H9 (cell line): ENCODE data around the gene COL4A2. TPM values are rescaled to one million over a fixed set of nuclear protein-coding genes. Genes with fewer than 3 reads are reported as not detected.

Experiments
- DNase-seq: peaks from one replicate; pipeline ENCODE4 v3.0.0-alpha.2; 2017
- H2AFZ ChIP-seq: one replicate; pipeline ENCODE4 v1.6.1; 2013; ENCODE audit warnings: mild to moderate bottlenecking, low read length, control low read depth, moderate library complexity
- H2AK5ac ChIP-seq: 2 replicates; pipeline ENCODE4 v1.6.1; 2013; ENCODE audit warnings: low read length, control low read depth, mixed read lengths; ENCODE audit not compliant: insufficient read length
- H2BK120ac ChIP-seq: one replicate; pipeline ENCODE4 v1.6.1; 2013; ENCODE audit warnings: low read depth, mild to moderate bottlenecking, low read length, control low read depth, inconsistent platforms; ENCODE audit not compliant: poor library complexity, severe bottlenecking
- H2BK12ac ChIP-seq: 2 replicates; pipeline ENCODE4 v1.6.1; 2013; ENCODE audit warnings: low read length, control low read depth, mixed read lengths, low read depth; ENCODE audit not compliant: insufficient read length
- H2BK15ac ChIP-seq: 2 replicates; pipeline ENCODE4 v1.6.1; 2013; ENCODE audit warnings: low read depth, low read length, control low read depth
- H2BK20ac ChIP-seq: one replicate; pipeline ENCODE4 v1.6.1; 2013; ENCODE audit warnings: low read depth, mild to moderate bottlenecking, low read length, control low read depth, inconsistent platforms; ENCODE audit not compliant: poor library complexity, severe bottlenecking
- H2BK5ac ChIP-seq: 2 replicates; pipeline ENCODE4 v1.6.1; 2013; ENCODE audit warnings: low read length, control low read depth, mixed read lengths; ENCODE audit not compliant: insufficient read length
- H3K14ac ChIP-seq: 2 replicates; pipeline ENCODE4 v1.6.1; 2013; ENCODE audit warnings: low read length, control low read depth; ENCODE audit not compliant: insufficient read depth
- H3K18ac ChIP-seq: 2 replicates; pipeline ENCODE4 v1.6.1; 2013; ENCODE audit warnings: low read depth, mild to moderate bottlenecking, mixed read lengths, low read length, control low read depth; ENCODE audit not compliant: insufficient read length
- H3K23ac ChIP-seq: 2 replicates; pipeline ENCODE4 v1.6.1; 2013; ENCODE audit warnings: low read length, control low read depth, mixed read lengths, low read depth; ENCODE audit not compliant: insufficient read length
- H3K23me2 ChIP-seq: 2 replicates; pipeline ENCODE4 v1.6.1; 2013; ENCODE audit warnings: low read depth, mild to moderate bottlenecking, mixed read lengths, low read length, control low read depth; ENCODE audit not compliant: insufficient read length, poor library complexity, severe bottlenecking
- H3K27ac ChIP-seq: 2 replicates; pipeline ENCODE4 v1.5.1; 2013; ENCODE audit warnings: low read length, control low read depth, mixed read lengths, low read depth; ENCODE audit not compliant: insufficient read length
- H3K27me3 ChIP-seq: 2 replicates; pipeline ENCODE4 v1.6.1; 2013; ENCODE audit warnings: low read length, control low read depth, inconsistent platforms; ENCODE audit not compliant: insufficient read depth
- H3K4ac ChIP-seq: 2 replicates; pipeline ENCODE4 v1.6.1; 2013; ENCODE audit warnings: low read depth, mild to moderate bottlenecking, control low read depth, inconsistent platforms, low read length, moderate library complexity
- H3K4me1 ChIP-seq: 2 replicates; pipeline ENCODE4 v1.6.1; 2013; ENCODE audit warnings: low read length, control low read depth, inconsistent platforms; ENCODE audit not compliant: insufficient read depth
- H3K4me2 ChIP-seq: 2 replicates; pipeline ENCODE4 v1.6.1; 2013; ENCODE audit warnings: low read length, control low read depth, mixed read lengths; ENCODE audit not compliant: insufficient read length, insufficient read depth
- H3K56ac ChIP-seq: 2 replicates; pipeline ENCODE4 v1.6.1; 2013; ENCODE audit warnings: low read depth, mild to moderate bottlenecking, mixed read lengths, low read length, control low read depth; ENCODE audit not compliant: insufficient read length
- H3K79me1 ChIP-seq: 2 replicates; pipeline ENCODE4 v1.6.1; 2013; ENCODE audit warnings: low read depth, mild to moderate bottlenecking, moderate library complexity, low read length, control low read depth, inconsistent platforms; ENCODE audit not compliant: insufficient read depth, poor library complexity, severe bottlenecking
- H3K79me2 ChIP-seq: 2 replicates; pipeline ENCODE4 v1.6.1; 2013; ENCODE audit warnings: low read length, control low read depth, inconsistent platforms; ENCODE audit not compliant: insufficient read depth
- H3K9ac ChIP-seq: 2 replicates; pipeline ENCODE4 v1.6.1; 2013; ENCODE audit warnings: low read length, control low read depth, mixed read lengths; ENCODE audit not compliant: insufficient read length; ENCODE audit errors: extremely low read depth
- H3K9me3 ChIP-seq: one replicate; pipeline ENCODE4 v1.6.1; 2013; ENCODE audit warnings: low read depth, low read length, inconsistent platforms; ENCODE audit not compliant: control insufficient read depth
- H3T11ph ChIP-seq: one replicate; pipeline ENCODE4 v1.6.1; 2013; ENCODE audit warnings: mild to moderate bottlenecking, low read length, control low read depth, inconsistent platforms
- H4K20me1 ChIP-seq: one replicate; pipeline ENCODE4 v1.6.1; 2013; ENCODE audit not compliant: control insufficient read depth, insufficient read length, insufficient read depth
- H4K5ac ChIP-seq: 2 replicates; pipeline ENCODE4 v1.6.1; 2013; ENCODE audit warnings: low read depth, mild to moderate bottlenecking, mixed read lengths, low read length, control low read depth; ENCODE audit not compliant: insufficient read length
- H4K8ac ChIP-seq: replicated peaks from 2 replicates; pipeline ENCODE4 v1.6.1; 2013; ENCODE audit warnings: low read length, control low read depth, mixed read lengths, low read depth; ENCODE audit not compliant: insufficient read length
- H4K91ac ChIP-seq: 2 replicates; pipeline ENCODE4 v1.6.1; 2013; ENCODE audit warnings: low read depth, mild to moderate bottlenecking, moderate library complexity, mixed read lengths, low read length, control low read depth; ENCODE audit not compliant: insufficient read length
- H3K27ac Mint-ChIP-seq, 3 experiments: 2 replicates in 2 of 3; 3 replicates in 1 of 3; pipeline ENCODE4 v1.8.0; 2020 to 2021; ENCODE audit warnings: mixed read lengths in 3 of 3, mild to moderate bottlenecking in 1 of 3, moderate library complexity in 1 of 3
- H3K27me3 Mint-ChIP-seq: 2 replicates; pipeline ENCODE4 v1.8.0; 2021; ENCODE audit warnings: low read depth, mild to moderate bottlenecking, moderate library complexity, mixed read lengths
- H3K36me3 Mint-ChIP-seq, 3 experiments: 2 replicates in 2 of 3; 3 replicates in 1 of 3; pipeline ENCODE4 v1.8.0; 2020 to 2021; ENCODE audit warnings: low read depth in 3 of 3, mixed read lengths in 3 of 3; ENCODE audit not compliant: insufficient read depth in 1 of 3
- H3K4me1 Mint-ChIP-seq, 2 experiments: 2 replicates each; pipeline ENCODE4 v1.8.0; 2020; ENCODE audit warnings: mixed read lengths in 2 of 2
- H3K4me3 Mint-ChIP-seq, 2 experiments: 2 replicates in 1 of 2; 3 replicates in 1 of 2; pipeline ENCODE4 v1.8.0; 2020 to 2021; ENCODE audit warnings: mild to moderate bottlenecking in 2 of 2, mixed read lengths in 2 of 2, moderate library complexity in 1 of 2
- H3K9me3 Mint-ChIP-seq, 2 experiments: 2 replicates in 1 of 2; 3 replicates in 1 of 2; pipeline ENCODE4 v1.8.0; 2020; ENCODE audit warnings: mild to moderate bottlenecking in 2 of 2, mixed read lengths in 2 of 2, moderate library complexity in 1 of 2
- WGBS: extraction: QIAGEN DNeasy Blood & Tissue Kit; methylation state at CpG from one replicate; pipeline ENCODE4 v1.1.7; 2013; ENCODE audit warnings: missing lambda C conversion rate, low lambda C conversion rate, mixed read lengths; ENCODE audit not compliant: insufficient read length; ENCODE audit errors: extremely low coverage; 5-methylcytosine and 5-hydroxymethylcytosine counted together
- total RNA-seq: library from RNA; stranded (reverse); gene quantifications from 2 replicates; pipeline ENCODE4 v1.2.1, GENCODE V29; 2021
- TF ChIP-seq, protein P1 (sequence below): fragments of 200-600 bp; sonication (generic); conservative IDR thresholded peaks from 3 replicates; pipeline ENCODE4 v1.8.0; 2021; ENCODE audit warnings: antibody characterized with exemption, mild to moderate bottlenecking

The COL4A2 gene
- total RNA-seq, 1 experiment from 2014 or later = 76.5 TPM

DNA sequence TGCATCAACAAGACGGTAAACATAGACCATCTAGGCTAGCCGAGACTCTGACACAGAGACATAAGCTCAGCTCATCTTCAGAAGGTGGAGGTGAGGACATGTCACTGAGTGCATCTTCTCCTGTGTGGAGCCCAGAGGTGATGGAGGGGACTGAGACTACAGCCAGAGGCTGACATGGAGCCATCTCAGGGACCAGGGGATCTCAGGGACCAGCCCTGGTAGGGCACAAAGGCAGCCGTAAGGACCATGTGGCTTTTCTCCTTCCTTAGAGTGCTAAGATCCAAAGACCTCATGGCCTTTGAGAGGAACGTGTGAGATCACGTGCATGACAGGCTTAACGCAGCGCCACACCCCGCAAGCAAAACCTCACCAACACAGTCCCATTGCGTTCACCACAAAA, 127.5 kb downstream of the COL4A2 start:
- Mint-ChIP-seq H3K27ac (no peak overlapping the region), H3K9me3 (no peaks in the 10 kb centered on the region; a peak in 1 of 5 replicates), H3K36me3 (peaks cover 15 to 46% (median 38%) of the 10 kb centered on the region in 3 experiments; a peak in 6 of 7 replicates), H3K27me3 (no peaks in the 10 kb centered on the region), H3K4me1 (peaks cover 3 to 5% of the 10 kb centered on the region in 2 experiments; a peak in 3 of 4 replicates), H3K4me3 (no peak overlapping the region)
- Histone ChIP-seq H3K4me1 (no peaks in the 10 kb centered on the region), H3K18ac (no peak overlapping the region), H3K9ac (no peak overlapping the region), H2AFZ (no peak overlapping the region), H4K20me1 (no peaks in the 10 kb centered on the region), H2BK5ac (no peak overlapping the region), H3K23ac (no peak overlapping the region), H3K79me1 (no peaks in the 10 kb centered on the region), H3K27ac (no peak overlapping the region), H2BK120ac (no peak overlapping the region), H4K5ac (no peak overlapping the region), H3K79me2 (no peaks in the 10 kb centered on the region), H3K23me2 (no peaks in the 10 kb centered on the region), H3T11ph (no peak overlapping the region), H4K8ac (no peak overlapping the region), H2BK20ac (no peak overlapping the region), H3K4me2 (no peak overlapping the region), H3K56ac (no peak overlapping the region), H2BK15ac (no peak overlapping the region), H3K14ac (no peak overlapping the region), H2BK12ac (no peak overlapping the region), H2AK5ac (no peak overlapping the region), H4K91ac (no peak overlapping the region), H3K9me3 (no peaks in the 10 kb centered on the region), H3K4ac (no peak overlapping the region), H3K27me3 (no peaks in the 10 kb centered on the region)
- WGBS = no CpG with 5 or more reads among the region's 9 CpGs
- no peak for DNase-seq
- TF ChIP-seq, protein P1, sequence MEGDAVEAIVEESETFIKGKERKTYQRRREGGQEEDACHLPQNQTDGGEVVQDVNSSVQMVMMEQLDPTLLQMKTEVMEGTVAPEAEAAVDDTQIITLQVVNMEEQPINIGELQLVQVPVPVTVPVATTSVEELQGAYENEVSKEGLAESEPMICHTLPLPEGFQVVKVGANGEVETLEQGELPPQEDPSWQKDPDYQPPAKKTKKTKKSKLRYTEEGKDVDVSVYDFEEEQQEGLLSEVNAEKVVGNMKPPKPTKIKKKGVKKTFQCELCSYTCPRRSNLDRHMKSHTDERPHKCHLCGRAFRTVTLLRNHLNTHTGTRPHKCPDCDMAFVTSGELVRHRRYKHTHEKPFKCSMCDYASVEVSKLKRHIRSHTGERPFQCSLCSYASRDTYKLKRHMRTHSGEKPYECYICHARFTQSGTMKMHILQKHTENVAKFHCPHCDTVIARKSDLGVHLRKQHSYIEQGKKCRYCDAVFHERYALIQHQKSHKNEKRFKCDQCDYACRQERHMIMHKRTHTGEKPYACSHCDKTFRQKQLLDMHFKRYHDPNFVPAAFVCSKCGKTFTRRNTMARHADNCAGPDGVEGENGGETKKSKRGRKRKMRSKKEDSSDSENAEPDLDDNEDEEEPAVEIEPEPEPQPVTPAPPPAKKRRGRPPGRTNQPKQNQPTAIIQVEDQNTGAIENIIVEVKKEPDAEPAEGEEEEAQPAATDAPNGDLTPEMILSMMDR = no peak
